Measurements from ENCODE around the gene PCYT2. TPM values are rescaled to one million over a fixed set of nuclear protein-coding genes. Genes with fewer than 3 reads are reported as not detected.

Gene PCYT2
- total and polyA plus RNA-seq, 7 donors: 10.2 to 26.9 (median 13.3) TPM

DNA sequence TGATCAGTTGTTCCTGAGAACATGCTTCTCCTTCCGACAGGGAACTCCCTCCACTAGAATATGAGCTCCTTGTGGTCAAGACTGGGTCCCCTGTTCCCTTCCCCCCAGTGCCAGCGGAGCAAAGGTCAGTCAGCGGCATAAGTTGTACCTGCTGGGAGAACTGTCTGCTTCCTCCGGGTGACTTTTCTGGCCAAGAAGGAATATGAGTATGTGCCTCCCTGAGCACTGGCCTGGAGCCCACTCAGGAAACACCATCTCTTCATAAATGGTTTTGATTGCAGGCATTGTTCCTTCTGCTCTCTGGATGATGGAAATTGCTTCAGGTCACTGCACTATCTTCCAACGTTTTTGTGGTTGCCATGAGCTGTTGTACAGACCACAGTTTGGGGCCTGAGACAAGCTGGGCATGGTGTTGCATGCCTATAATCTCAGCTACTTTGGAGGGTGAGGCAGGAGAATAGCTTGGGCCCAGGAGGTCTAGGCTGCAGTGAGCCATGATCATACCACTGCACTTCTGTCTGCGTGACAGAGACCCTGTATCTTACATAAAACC, 48.0 kb downstream of the PCYT2 start:
- H3K9me3 ChIP-seq: no peaks in the 10 kb centered on the region
- no peak for DNase-seq
- TF ChIP-seq CTCF (IDR thresholded peaks at IDR 0.05): no peak
- H3K27me3 ChIP-seq (ENCODE audit: insufficient read depth in 3 of 3, low read length in 2 of 3): no peaks in the 10 kb centered on the region
- H3K4me3 ChIP-seq: no peak overlapping the region
- H3K4me1 ChIP-seq: peaks cover 42% of the 10 kb centered on the region
- intact Hi-C loops (cut with DNase I): no loop called here
- WGBS, 3 donors: 48 to 71% (median 59%) methylated on average over 6 of the region's 6 CpGs
- peaks cover 0 to 37% of the 10 kb centered on the region in 2 donors for H3K36me3 ChIP-seq (ENCODE audit: insufficient read depth in 1 of 2, low read depth in 1 of 2)
- no peak for ATAC-seq
- H3K27ac ChIP-seq: peak overlapping the region; percentile 98

DNA sequence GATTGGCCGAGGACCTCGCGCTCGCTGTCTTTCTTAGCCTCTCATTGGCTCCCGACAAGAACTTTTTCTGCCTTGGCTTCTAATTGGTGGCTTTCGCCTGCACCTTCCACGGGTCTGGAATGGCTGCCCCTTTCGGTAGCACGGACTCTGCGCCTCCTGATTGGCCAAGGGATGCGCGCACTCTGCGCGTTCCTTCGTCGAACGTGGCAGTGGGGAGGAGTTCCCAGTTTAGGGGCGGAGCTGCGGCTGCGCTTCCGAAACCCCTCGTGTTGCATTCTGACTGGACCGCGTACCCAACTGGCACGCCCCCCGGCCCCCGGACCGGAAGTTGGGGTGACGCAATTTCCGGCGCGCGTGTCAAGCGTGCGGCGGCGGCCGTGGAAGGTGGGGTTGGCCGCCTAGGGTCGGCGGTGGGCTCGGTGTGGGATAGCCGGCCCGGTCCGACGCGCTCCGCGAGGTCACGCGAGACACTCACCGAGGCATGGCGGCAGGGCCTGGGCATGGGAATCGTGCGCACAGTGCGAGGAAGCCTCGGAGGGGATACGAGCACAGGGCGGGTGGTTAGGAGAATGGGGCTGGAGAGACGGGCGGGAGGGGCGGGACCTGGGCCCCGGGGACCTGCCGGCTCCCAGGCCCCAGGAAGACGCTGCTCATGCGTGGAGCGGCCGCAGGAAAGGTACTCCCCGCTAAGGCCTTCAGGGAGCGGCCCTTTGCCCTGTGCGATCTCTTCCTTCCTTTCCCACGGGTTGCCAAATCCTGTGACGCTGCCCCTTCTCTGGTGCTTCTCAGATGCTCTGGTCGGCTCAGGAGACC, 50.2 kb downstream of the PCYT2 start:
- TF ChIP-seq CTCF (IDR thresholded peaks at IDR 0.05): peak; percentile 16
- ATAC-seq (peak; percentile 89 to 92 (median 90)), DNase-seq (peak; percentile 99 to 100)
- H3K9me3 ChIP-seq: no peaks in the 10 kb centered on the region
- 0 to 1% (median 0%) methylated on average over 61 to 74 of the region's 74 CpGs for WGBS, 3 donors
- peak overlapping the region; percentile 78 for H3K4me3 ChIP-seq
- peaks cover 0 to 42% of the 10 kb centered on the region in 2 donors for H3K36me3 ChIP-seq (ENCODE audit: insufficient read depth in 1 of 2, low read depth in 1 of 2)
- H3K27ac ChIP-seq: peak overlapping the region; percentile 98
- no peaks in the 10 kb centered on the region for H3K27me3 ChIP-seq (ENCODE audit: insufficient read depth in 3 of 3, low read length in 2 of 3)
- peaks cover 34% of the 10 kb centered on the region for H3K4me1 ChIP-seq
- intact Hi-C loops (cut with DNase I): loop anchor here in 1 of 2 donors (2.0 kb wide), 1 partner anchor 26 kb away; the partner anchor contains the start of gene PPP1R27

DNA sequence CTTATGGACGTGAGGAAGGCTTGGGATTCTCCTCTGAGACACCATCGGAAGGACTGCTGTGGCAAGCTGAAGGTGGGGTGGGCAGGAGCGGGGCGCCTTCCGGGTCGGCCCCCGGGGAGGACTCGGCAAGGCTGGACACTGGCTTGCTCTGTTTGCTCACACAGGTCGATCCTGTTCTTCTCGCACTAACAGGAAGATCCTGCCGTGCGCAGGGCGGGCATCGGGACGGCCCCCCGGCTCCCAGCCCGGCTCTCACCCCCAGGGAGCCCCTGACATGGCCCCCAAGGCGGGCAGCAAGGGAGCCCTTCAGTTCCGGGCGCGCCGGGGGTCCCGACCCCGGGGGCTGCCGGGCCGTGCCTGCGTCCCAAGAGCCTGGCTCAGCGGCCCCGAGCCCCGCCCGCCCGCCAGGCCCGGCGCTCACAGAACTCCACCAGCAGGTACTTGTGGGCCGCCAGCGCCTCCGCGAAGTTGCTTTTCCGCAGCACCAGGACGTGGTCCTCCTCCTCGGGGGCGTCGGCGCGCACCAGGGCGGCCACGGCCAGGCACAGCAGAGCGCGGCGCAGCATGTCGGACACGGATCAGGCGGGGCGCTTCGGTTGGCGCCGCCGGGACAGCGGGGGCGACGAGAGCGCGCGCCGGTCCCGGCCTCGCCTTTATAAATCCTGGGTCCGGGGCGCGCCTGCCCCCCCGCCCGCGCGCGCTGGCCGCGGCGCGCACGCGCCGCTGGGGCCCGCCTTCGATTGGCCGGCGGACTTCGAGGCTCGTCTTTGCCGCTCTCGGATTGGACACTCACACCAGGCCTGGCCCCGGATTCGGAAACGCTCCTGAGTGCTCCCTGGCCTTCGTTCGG, 51.1 kb downstream of the PCYT2 start, which contains the start of gene P4HB:
Gene P4HB (minus strand): TSS at position 630 of the 850 bp plus-strand sequence. CDS start 64 bp downstream, at position 566.
- peaks cover 41% of the 10 kb centered on the region for H3K4me1 ChIP-seq
- DNase-seq (peak in 1 of 2 donors; percentile 100), ATAC-seq (peak in 3 of 4 donors; percentile 0 to 5 (median 3))
- no peaks in the 10 kb centered on the region for H3K27me3 ChIP-seq (ENCODE audit: insufficient read depth in 3 of 3, low read length in 2 of 3)
- peak within 1 kb of the TSS; percentile 98 for H3K27ac ChIP-seq
- WGBS, 3 donors: 0 to 1% (median 0%) methylated on average over 50 to 95 of the region's 95 CpGs
- no peak for TF ChIP-seq CTCF (IDR thresholded peaks at IDR 0.05)
- peak within 1 kb of the TSS; percentile 82 for H3K4me3 ChIP-seq
- intact Hi-C loops (cut with DNase I): loop anchor here (2.0 to 5.0 kb wide), 3 partner anchors 17 to 38 kb away; partner anchors contain the start of gene PPP1R27 (in 1 of the 2)
- H3K9me3 ChIP-seq: no peaks in the 10 kb centered on the region
- peaks cover 3 to 46% of the 10 kb centered on the region in 2 donors for H3K36me3 ChIP-seq (ENCODE audit: insufficient read depth in 1 of 2, low read depth in 1 of 2)

GRCh38 chr17:81858967-81859905, 52.0 kb downstream of the PCYT2 start:
- Histone ChIP-seq H3K9me3 (no peaks in the 10 kb centered on the region), H3K4me3 (peak overlapping the region; percentile 82), H3K27ac (peak overlapping the region; percentile 97), H3K27me3 (ENCODE audit: insufficient read depth in 3 of 3, low read length in 2 of 3) (no peaks in the 10 kb centered on the region), H3K4me1 (peaks cover 50% of the 10 kb centered on the region), H3K36me3 (ENCODE audit: insufficient read depth in 1 of 2, low read depth in 1 of 2) (peaks cover 3 to 49% of the 10 kb centered on the region in 2 donors)
- intact Hi-C loops (cut with DNase I): loop anchor here (2.0 to 5.0 kb wide), 2 partner anchors 16 to 37 kb away; no protein-coding TSS in a partner anchor
- ATAC-seq (no peak), DNase-seq (no peak)
- no peak for TF ChIP-seq CTCF (IDR thresholded peaks at IDR 0.05)
- WGBS, 3 donors: 36 to 45% (median 37%) methylated on average over 22 to 23 of the region's 23 CpGs
